ENCODE measurements around the gene PCSK9. TPM values are rescaled to one million over a fixed set of nuclear protein-coding genes. Genes with fewer than 3 reads are reported as not detected.

PCSK9 gene
- total and polyA plus RNA-seq, 9 of the 15 experiments (the other 6 are each of a cell fraction or from before 2014, with no cell fraction given): 3.2 to 58.6 (median 24.7) TPM

DNA sequence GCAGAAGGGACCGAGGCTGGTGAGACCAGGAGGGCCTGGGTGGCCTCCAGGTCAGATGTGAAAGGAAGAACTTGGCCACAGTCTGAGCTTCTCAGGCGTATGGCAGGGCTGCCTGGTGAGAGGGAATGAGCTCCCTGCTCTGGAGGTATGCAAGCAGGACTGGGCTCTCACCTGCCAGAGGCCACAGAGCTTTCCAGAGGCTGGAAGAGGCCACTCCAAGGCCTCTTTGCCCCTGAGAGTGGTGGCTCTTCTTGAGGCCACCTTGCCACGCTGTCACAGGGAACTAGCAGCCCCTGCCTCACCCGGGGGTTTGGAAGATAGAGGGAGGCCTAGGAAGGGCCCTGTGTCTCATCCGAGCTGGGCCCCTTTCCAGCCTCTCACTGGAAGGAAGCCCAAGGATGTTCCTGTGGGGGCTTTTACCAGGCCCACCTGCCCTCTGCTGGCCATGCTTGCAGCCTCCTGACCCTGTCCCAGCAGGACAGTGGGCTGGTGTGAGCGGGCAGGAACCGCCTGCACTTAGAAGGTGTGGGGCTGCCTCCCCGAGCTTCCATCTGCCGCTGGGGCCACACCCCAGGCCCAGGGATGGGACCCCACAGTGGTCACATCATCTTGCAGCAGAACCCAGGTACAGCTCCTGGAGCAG, 10.0 kb downstream of the PCSK9 start:
- H4K20me1 ChIP-seq (replicated peaks; ENCODE audit: control insufficient read depth, insufficient read depth, low read length): peaks cover 5% of the 10 kb centered on the region; the same call in 1 of the 2 replicates
- POLR2A ChIA-PET: interaction anchor here (0.7 to 4.1 kb wide), 6 partner anchors 11 to 104 kb away, joined by 3 to 24 read pairs (median 5); no protein-coding TSS in a partner anchor
- no TSS peak for BruUV-seq (replicated peaks)
- DNase-seq (ENCODE audit: extremely low read depth in 1 of 4, low spot score in 3 of 4): no peak
- peaks cover 34% of the 10 kb centered on the region; the same call in 2 of the 3 replicates for H3K79me2 ChIP-seq (ENCODE audit: control insufficient read depth, insufficient read depth, low read length)
- intact Hi-C loops (cut with micrococcal nuclease): no loop called here
- 80% methylated on average over 8 of the region's 9 CpGs for WGBS (ENCODE audit: insufficient coverage, low coverage, missing lambda C conversion rate)
- TF ChIP-seq CBX2 (IDR thresholded peaks at IDR 0.05; ENCODE audit: insufficient read depth, low read length, poor library complexity, severe bottlenecking) (no peak), ZNF354B (CRISPR knock-in tag; IDR thresholded peaks at IDR 0.05) (no peak), ESRRA (IDR thresholded peaks at IDR 0.05; ENCODE audit: borderline replicate concordance, low read depth) (no peak), NONO (IDR thresholded peaks at IDR 0.05; ENCODE audit: low read depth in 2 of 2, low read length in 1 of 2) (no peak)
- TF ChIP-seq, protein P1, sequence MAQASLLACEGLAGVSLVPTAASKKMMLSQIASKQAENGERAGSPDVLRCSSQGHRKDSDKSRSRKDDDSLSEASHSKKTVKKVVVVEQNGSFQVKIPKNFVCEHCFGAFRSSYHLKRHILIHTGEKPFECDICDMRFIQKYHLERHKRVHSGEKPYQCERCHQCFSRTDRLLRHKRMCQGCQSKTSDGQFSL (CRISPR knock-in tag; IDR thresholded peaks at IDR 0.05): no peak
- TF ChIP-seq, protein P1 (tag; IDR thresholded peaks at IDR 0.05): no peak
- TF ChIP-seq, protein P2, sequence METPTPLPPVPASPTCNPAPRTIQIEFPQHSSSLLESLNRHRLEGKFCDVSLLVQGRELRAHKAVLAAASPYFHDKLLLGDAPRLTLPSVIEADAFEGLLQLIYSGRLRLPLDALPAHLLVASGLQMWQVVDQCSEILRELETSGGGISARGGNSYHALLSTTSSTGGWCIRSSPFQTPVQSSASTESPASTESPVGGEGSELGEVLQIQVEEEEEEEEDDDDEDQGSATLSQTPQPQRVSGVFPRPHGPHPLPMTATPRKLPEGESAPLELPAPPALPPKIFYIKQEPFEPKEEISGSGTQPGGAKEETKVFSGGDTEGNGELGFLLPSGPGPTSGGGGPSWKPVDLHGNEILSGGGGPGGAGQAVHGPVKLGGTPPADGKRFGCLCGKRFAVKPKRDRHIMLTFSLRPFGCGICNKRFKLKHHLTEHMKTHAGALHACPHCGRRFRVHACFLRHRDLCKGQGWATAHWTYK (CRISPR knock-in tag; IDR thresholded peaks at IDR 0.05): no peak
- H3K4me3 ChIP-seq: no peak overlapping the region
- H3K9me3 ChIP-seq (replicated peaks; ENCODE audit: control insufficient read depth, insufficient read depth, low read depth, low read length): no peaks in the 10 kb centered on the region
- H2AFZ ChIP-seq (ENCODE audit: low read depth, low read length): no peak overlapping the region
- peak overlapping the region in 1 of 2 experiments; percentile 76; a peak in 2 of 4 replicates for H3K9ac ChIP-seq (ENCODE audit: insufficient read depth in 1 of 2, low read depth in 2 of 2, low read length in 2 of 2)
- H3K36me3 ChIP-seq (ENCODE audit: control insufficient read depth, insufficient read depth, low read length): peaks cover 97% of the 10 kb centered on the region; the same call in 2 of the 3 replicates
- H3K9me1 ChIP-seq (ENCODE audit: control insufficient read depth, insufficient read depth, low read length): no peaks in the 10 kb centered on the region
- H3K4me1 ChIP-seq (replicated peaks in 1 of 2; ENCODE audit: control insufficient read depth in 2 of 2, insufficient read depth in 2 of 2, low read length in 2 of 2): peaks cover 0 to 5% of the 10 kb centered on the region in 2 experiments; a peak in 2 of 5 replicates
- in situ Hi-C loops (cut with MboI): no loop called here
- no peak for FAIRE-seq
- H3K4me2 ChIP-seq (ENCODE audit: insufficient read depth, low read length): no peak overlapping the region
- peak; percentile 30; the same call in 2 of the 3 replicates for ATAC-seq
- no peaks in the 10 kb centered on the region for H3K27me3 ChIP-seq (ENCODE audit: control insufficient read depth in 2 of 2, insufficient read depth in 2 of 2, low read length in 2 of 2)
- CTCF ChIA-PET (ENCODE audit: low intra/inter-chr PET ratio): interaction anchor here (0.6 to 0.9 kb wide), 2 partner anchors 31 to 99 kb away, joined by 3 to 4 read pairs; no protein-coding TSS in a partner anchor
- no peak overlapping the region for H3K27ac ChIP-seq (ENCODE audit: extremely low read depth, low read depth, low read length)
